ENCODE measurements around the gene PFN2.

The PFN2 gene

DNA sequence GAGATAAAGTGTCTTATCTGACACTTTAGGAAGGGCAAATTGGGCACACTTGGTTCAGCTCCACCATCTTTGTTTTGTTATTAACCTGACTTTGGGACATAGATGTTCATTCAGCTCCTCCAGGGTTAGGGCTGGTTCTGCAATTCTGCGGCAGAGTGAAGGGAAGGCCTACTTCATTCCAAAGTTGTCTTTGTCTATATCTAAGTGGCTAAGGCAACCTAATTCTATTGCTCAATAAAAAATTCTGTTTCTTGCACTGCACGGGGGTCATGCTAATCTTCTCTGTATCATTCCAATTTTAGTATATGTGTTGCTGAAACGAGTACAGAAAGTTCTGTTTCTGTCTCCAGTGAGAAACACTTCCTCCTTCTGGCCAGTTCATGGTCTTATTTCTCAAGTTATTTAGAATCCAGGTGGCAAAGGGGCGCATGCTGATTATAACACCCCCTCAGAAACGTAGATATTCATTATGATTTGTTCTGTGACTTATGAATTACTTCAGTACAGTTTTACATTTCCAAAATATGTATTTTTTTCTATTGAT is 53.5 kb downstream of the PFN2 start:
- no peak for DNase-seq (ENCODE audit: low spot score)

Measured in RKO (cell line).